HG03442 (cell line): ENCODE measurements around the gene CEP120.
"Not testable (repeated sequence)": the region's sequence is repeated elsewhere in the genome, so short reads cannot be mapped to it uniquely, and the experiment has no call there.

ENCODE experiments used
- ATAC-seq: cut with Tn5 transposase; IDR thresholded peaks from one replicate; pipeline ENCODE4 v1.9.1; 2021; ENCODE audit warnings: mild to moderate bottlenecking, moderate library complexity; ENCODE audit not compliant: unreplicated experiment

Gene CEP120

DNA sequence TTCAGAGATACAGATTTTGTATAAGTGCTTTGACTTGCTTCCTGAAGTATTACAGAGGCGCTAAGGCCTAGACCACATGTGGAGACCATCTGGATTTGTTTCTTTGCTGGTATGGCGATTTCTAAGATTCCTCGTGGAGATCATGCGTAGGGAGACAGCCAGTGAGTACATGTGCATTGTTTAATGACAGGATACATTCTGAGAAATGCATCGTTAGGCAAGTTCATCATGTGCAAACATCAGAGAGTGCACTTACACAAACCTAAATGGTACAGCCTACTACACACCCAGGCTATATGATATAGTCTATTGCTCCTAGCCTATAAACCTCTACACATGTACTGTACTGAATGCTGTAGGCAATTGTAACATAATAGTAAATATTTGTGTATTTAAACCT, 16.5 kb upstream of the CEP120 start:
- no peak for ATAC-seq

DNA sequence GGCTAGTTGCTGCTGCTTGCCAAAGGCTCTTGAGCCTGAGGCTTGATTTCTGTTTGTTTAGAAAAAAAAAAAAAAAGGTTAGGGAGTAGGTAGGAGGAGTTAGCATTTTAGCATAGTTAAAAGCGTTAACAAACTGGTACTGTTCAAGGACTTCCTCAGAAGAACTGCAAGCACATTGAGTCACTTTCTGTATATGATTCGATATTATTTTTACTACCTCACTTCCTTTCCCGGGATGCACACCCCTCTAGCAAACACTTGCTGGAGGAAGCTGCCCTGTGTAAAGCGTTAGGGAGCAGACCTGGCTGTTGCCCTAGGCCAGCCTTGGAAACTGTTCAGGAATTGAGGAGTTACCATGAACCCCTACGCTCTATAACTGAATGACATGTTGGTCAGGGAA, 15.7 kb upstream of the CEP120 start:
- ATAC-seq = no peak

GRCh38 chr5:123438244-123438643, 15.0 kb upstream of the CEP120 start:
- peak; percentile 90 for ATAC-seq

DNA sequence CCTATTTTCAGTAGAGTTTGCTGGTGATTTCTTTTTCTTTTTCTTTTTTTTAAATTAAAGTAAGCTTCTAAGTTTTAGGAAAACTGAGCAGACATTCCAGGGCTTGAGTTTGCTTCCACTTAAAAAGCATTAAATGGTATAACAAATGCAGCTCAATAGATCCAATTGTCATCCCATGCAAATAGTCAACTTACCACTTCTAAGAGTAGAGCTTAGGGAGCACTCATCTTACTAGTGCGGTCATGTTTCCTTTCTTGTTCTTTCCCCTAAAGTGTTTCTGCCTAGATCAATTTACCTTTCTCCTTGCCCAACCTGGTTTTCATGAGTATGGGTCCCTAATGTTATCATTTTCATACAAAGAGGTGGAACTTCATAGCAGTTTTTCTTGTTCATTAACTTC, 13.0 kb upstream of the CEP120 start:
- no peak for ATAC-seq

- no peak for ATAC-seq
Measured at GRCh38 chr5:123434796-123435195, 11.6 kb upstream of the CEP120 start.

DNA sequence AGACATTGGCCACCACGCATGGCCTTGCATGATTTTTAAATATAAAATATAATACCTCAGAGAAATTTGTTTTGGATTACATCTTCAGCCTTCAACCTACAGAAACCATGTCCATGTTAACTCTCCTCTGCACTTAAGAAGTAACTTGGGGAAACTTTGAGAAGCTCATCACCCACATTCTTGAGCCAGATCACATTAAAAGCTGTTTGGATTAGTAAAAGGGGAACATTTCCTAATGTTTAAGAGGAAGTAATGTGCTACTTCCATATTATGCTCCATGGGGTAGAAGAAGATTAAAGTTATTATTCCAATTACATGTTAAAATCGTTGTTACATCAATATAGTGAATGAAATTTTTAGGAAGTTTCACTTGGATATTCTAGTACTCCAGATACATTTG, 10.4 kb upstream of the CEP120 start:
- ATAC-seq = no peak

- not testable (repeated sequence) for ATAC-seq
Measured at GRCh38 chr5:123430441-123430840, 7.2 kb upstream of the CEP120 start.

GRCh38 chr5:123429993-123430392, 6.8 kb upstream of the CEP120 start:
- no peak for ATAC-seq

GRCh38 chr5:123429221-123429954, 6.2 kb upstream of the CEP120 start:
- no peak for ATAC-seq

DNA sequence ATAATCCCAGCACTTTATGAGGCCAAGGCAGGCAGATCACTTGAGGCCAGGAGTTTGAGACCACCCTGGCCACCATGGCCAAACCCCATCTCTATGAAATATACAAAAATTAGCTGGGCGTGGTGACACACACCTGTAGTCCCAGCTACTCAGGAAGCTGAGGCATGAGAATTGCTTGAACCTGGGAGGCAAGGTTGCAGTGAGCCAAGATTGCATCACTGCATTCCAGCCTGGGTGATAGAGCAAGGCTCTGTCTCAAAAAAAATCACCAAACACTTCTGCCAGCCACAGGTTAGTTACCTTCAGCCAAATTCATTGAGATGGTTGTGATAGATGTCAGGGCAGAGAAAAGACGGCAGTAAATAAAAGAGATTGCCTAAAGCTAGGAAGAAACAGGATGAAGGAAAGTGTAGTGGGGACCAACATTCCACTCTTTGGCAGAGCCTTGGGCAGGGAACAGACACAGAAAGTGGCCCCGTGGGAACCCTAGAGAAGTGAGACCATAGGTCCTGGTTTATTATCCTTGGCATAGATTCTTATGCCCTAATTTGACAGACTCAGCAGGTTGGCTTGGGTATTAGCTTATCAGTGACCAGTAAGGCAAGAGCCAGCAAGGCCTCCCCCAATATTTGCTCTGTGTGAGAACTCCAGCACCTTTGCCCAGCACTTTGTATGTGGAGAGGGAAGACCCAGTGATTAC, 5.5 kb upstream of the CEP120 start:
- ATAC-seq = no peak

DNA sequence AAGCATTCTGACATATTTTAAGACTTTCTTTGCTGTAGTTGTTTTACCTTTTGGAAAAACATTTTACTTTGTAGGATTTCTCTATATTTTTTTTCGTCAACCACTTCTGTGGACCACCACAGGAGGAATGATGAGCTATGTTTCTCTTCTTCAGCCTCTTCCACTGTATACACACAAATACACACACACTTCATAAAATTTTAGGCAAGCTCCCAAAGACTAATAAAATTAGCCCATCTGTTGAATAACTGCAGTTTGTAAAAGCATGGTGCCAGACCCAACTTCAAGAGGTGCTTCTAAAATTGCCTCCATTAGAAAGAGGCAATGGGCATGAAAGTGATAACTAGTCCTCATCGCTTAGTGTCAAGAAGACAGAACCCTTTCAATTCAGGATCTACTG, 4.1 kb upstream of the CEP120 start:
- no peak for ATAC-seq

GRCh38 chr5:123425431-123425830, 2.2 kb upstream of the CEP120 start:
- no peak for ATAC-seq

GRCh38 chr5:123422433-123423277, 548 bp downstream of the CEP120 start:
- ATAC-seq = peak; percentile 14

GRCh38 chr5:123421773-123422172, 1.4 kb downstream of the CEP120 start:
- no peak for ATAC-seq

GRCh38 chr5:123414974-123415373, 8.2 kb downstream of the CEP120 start:
- no peak for ATAC-seq

DNA sequence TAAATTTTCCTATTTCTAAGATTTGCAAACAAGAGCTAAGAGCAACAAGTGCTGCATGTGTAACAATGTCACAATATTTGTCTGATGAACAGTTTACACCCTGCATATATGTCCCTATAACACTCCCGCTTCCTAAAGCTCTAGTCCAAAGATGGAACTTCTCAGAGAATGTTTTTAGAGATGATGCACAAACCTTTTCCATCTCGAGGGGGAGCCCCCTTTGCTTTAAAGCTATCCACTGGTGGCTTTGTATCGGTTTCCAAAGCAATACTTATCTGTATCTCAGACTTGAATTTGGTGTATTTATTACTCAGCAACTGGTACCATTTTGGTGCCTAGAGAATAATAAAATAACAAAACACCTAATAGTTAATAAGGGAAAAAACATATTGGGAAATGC, 11.0 kb downstream of the CEP120 start:
- ATAC-seq = no peak

GRCh38 chr5:123401999-123402398, 21.2 kb downstream of the CEP120 start:
- not testable (repeated sequence) for ATAC-seq

- ATAC-seq = no peak
Measured at GRCh38 chr5:123401320-123401719, 21.9 kb downstream of the CEP120 start.

DNA sequence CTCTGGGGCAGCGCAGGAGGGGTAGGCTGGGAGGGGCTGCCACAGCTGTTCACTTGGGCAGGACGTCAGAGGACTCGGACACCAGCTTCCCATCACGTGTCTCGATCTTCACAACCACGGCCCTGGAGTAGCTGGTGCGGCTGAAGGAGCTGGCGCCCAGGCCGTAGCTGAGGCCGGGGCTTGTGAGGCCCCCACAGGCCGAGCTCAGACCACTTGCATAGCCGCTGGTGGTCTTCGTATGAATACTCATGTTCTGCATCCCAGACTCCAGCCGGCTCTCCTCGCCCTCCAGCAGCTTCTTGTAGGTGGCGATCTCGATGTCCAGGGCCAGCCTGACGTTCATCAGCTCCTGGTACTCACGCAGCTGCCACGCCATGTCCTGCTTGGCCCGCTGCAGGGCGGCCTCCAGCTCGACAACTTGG, 22.3 kb downstream of the CEP120 start:
- not testable (repeated sequence) for ATAC-seq

DNA sequence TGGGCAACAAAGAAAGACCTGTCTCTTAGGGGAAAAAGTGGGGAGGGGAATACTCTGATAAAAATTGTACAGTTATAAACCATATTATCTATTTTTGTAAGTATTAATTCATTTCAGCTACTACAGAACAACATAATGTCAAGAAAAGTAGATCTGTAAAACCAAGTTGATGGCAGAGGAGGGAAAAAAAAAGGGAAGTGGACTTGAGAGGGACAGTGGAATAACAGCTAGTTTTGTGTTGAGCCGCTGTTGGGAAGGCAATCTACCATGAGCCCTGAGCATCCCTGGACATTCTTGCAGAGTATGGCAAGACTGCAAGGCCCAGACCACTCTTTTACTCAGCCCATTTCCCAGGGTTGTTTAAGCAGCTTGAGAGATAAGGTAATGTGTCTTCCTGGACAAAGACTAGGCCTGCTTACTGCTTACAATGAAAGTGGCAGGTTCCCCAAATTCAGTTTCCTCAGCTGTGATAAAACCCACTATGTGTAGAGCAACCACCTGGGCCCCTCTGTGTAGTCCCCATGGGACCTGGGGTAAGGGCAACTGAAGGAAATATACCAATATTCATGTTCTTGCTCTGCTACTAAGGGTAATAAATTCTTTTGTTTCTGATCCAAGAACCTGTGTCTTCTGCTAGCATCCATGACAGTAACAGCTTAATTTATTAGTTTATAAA, 25.0 kb downstream of the CEP120 start:
- no peak for ATAC-seq

DNA sequence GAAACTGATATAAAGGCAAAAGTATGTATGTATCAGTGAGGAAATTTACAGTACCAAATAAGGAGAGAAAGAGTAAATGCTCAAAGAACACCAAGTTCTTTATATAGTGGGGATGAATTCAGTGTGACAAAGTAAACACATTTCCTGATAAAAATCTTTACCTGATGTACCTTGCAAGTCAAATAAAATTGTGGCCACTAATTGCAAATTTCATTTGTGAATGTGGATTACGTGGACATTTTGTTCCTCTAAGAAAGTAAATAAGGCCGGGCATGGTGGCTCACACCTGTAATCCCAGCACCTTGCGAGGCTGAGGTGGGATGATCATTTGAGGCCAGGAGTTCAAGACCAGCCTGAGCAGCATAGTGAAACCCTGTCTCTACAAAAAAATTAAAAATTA, 25.7 kb downstream of the CEP120 start:
- no peak for ATAC-seq
